ENCODE measurements around the gene SLC2A13.

Gene SLC2A13

GRCh38 chr12:40107098-40107802, 1.4 kb upstream of the SLC2A13 start:
- peak; percentile 69 for DNase-seq (ENCODE audit: low read depth, low spot score)
- peak overlapping the region; percentile 8 for H3K4me3 ChIP-seq (ENCODE audit: low read length)

- H3K4me3 ChIP-seq (ENCODE audit: low read length) = no peak overlapping the region
- DNase-seq (ENCODE audit: low read depth, low spot score) = no peak
Measured at GRCh38 chr12:40106655-40107054, 774 bp upstream of the SLC2A13 start.

DNA sequence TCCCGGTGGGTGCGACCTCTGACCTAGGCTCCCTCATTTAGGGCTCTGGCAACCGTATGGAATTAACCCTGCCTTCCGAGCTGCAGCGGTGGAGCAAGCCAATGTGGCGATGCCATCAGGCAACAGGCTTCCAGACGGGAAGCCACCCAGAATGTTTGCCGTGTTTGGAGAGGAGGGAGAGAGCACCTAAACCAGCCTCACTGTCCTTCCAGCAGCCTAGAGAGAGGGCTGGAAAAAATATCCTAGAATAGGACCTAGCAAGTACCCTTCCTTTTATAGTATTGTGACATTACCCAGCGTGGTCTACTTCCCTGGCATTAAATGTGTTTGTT, 287 bp upstream of the SLC2A13 start:
- H3K4me3 ChIP-seq (ENCODE audit: low read length) = peak overlapping the region; percentile 20; the same call in 1 of the 2 replicates
- no peak for DNase-seq (ENCODE audit: low read depth, low spot score)

DNA sequence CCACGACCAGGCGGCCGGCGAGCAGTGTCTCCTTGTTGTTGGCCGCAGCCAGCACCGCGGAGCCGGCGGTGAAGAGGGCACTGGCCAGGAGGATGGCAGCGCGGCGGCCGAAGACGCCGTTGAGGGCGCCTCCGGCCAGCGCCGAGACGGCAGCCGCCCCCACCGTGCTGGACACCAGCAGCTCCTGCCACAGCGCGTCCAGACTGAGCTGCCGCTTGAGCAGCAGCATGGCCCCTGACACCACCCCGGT, 691 bp downstream of the SLC2A13 start:
- H3K4me3 ChIP-seq (ENCODE audit: low read length) = peak overlapping the region; percentile 56

GRCh38 chr12:40104461-40105264, 1.2 kb downstream of the SLC2A13 start:
- H3K4me3 ChIP-seq (ENCODE audit: low read length) = peak overlapping the region; percentile 56
- no peak for DNase-seq (ENCODE audit: low read depth, low spot score)

More for the DNA sequence above, 691 bp downstream of the SLC2A13 start:
- DNase-seq (ENCODE audit: low read depth, low spot score) = no peak

DNA sequence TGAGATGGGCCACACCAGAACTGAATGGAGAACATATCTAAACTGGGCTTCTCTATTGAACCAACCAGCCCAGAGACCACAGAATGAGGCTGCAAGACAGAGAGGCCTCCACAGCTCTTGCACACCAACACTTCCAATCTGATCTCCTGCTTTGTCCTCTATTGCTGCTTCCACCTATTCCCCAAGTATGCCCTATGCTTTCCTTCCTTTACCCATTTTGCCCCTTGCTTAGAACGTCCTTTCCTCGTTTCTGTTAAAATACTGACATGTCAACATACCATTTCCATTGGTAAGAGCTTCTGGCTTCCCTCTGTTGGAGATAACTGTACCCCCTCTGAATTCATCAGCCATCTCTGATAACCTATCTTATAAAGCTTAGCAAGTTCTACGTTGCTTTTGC, 2.8 kb downstream of the SLC2A13 start:
- H3K4me3 ChIP-seq (ENCODE audit: low read length) = no peak overlapping the region
- DNase-seq (ENCODE audit: low read depth, low spot score) = no peak

DNA sequence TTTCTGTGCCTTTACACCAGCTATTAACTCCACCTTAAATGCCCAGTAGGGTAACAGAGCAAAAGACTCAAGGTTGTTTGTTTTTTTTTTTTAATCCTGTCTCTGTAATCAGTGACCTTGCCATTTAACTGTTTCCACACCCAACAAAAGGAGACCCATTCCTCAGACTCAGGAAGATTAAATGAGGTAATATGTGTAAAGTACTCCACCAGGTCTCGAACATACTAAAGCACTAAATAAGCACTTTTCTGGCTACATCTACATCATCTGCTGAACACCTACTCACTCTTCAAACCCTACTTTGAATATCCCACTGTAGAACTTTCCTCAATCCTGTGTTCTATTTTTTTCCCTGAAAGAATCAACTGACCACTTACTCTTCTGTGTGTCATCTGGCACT, 4.1 kb downstream of the SLC2A13 start:
- H3K4me3 ChIP-seq (ENCODE audit: low read length) = no peak overlapping the region
- no peak for DNase-seq (ENCODE audit: low read depth, low spot score)

DNA sequence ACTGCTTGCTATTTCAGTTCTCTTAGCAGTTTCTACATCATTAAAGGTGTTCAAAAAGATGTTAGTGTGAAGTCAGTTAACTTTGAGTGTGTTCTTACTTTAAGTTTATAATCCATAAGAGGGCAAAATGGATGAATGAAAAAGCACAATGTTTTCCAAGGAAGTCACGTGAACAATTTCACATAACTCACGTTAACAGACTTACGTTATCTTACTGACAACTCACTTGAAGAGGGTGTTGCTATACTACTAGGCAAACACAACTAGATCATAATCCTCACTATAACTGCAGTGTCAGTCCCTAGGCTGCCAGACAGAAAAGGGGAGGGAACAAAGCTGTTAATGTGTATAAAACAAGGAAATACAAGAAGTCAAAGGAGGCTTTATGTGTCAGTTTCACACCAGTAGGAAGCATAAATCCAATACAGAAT, 6.4 kb downstream of the SLC2A13 start:
- H3K4me3 ChIP-seq (ENCODE audit: low read length) = no peak overlapping the region
- no peak for DNase-seq (ENCODE audit: low read depth, low spot score)

GRCh38 chr12:40098406-40099145, 7.3 kb downstream of the SLC2A13 start:
- no peak overlapping the region for H3K4me3 ChIP-seq (ENCODE audit: low read length)
- DNase-seq (ENCODE audit: low read depth, low spot score) = no peak

DNA sequence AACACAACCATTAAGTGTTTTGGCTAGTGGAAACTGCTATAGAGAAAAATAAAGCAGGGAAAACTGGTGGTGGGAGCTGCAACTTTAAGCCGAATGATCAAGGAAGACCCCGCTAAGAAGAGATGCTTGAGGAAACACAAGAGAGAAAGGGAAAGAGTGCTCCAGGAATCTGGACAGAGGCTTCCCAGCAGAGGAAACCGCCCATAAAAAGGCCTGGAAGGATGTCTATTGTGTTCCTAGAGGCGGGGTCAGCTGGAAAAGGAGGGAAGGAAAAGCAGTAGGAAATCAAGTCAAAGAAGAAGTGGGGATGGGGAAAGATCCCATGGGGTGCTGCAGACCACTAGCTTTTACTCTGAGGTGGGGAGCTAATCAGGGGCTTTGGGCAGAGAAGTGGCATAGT, 12.4 kb downstream of the SLC2A13 start:
- no peak for DNase-seq (ENCODE audit: low read depth, low spot score)
- no peak overlapping the region for H3K4me3 ChIP-seq (ENCODE audit: low read length)

DNA sequence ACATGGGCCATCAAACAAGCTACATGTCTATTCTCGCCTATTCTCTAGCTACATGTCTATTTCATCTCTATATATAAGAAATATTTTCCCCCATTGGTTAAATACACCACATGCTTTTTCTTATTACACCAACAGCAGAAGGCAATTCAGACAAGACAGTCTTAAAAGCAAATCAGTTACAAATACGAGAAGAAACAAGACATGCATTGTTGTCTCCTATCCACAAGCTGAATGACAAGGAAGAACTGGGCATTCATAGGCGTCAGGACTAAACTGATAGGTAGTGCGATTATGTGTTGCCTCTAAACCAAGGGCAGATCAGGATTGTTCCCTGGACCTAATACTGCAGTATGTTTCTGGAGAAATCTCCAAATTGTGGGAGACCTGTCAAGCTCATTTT, 19.4 kb downstream of the SLC2A13 start:
- no peak for DNase-seq (ENCODE audit: low read depth, low spot score)
- H3K4me3 ChIP-seq (ENCODE audit: low read length) = no peak overlapping the region

- no peak overlapping the region for H3K4me3 ChIP-seq (ENCODE audit: low read length)
- DNase-seq (ENCODE audit: low read depth, low spot score) = no peak
Measured at GRCh38 chr12:40078266-40078665, 27.6 kb downstream of the SLC2A13 start.

- H3K4me3 ChIP-seq (ENCODE audit: low read length) = no peak overlapping the region
- DNase-seq (ENCODE audit: low read depth, low spot score) = no peak
Measured at GRCh38 chr12:40075458-40075857, 30.4 kb downstream of the SLC2A13 start.

DNA sequence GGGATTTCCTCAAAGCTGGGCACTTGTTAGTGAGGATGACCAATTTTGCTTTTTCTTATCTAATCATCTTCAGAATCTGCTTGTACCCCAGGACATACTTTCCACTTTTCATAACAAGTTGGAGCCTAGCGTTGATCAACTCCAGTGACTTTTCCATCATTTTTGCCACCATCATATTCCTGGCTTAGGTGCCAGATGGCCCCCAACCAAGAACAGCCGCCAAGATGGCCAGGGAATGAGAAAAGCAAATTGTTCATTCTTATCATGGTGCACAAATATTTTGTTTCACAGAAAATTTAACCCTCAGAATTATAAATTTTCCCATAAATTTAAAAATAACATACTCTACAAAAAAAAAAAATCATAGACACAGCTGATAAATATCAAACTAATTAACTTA, 37.5 kb downstream of the SLC2A13 start:
- H3K4me3 ChIP-seq (ENCODE audit: low read length) = no peak overlapping the region

GRCh38 chr12:40065636-40066035, 40.2 kb downstream of the SLC2A13 start:
- no peak overlapping the region for H3K4me3 ChIP-seq (ENCODE audit: low read length)
- no peak for DNase-seq (ENCODE audit: low read depth, low spot score)

More for the DNA sequence above, 37.5 kb downstream of the SLC2A13 start:
- DNase-seq (ENCODE audit: low read depth, low spot score) = no peak

GRCh38 chr12:40063414-40063813, 42.5 kb downstream of the SLC2A13 start:
- H3K4me3 ChIP-seq (ENCODE audit: low read length) = no peak overlapping the region
- no peak for DNase-seq (ENCODE audit: low read depth, low spot score)

- no peak for DNase-seq (ENCODE audit: low read depth, low spot score)
Measured at GRCh38 chr12:40058721-40059190, 47.1 kb downstream of the SLC2A13 start.

DNA sequence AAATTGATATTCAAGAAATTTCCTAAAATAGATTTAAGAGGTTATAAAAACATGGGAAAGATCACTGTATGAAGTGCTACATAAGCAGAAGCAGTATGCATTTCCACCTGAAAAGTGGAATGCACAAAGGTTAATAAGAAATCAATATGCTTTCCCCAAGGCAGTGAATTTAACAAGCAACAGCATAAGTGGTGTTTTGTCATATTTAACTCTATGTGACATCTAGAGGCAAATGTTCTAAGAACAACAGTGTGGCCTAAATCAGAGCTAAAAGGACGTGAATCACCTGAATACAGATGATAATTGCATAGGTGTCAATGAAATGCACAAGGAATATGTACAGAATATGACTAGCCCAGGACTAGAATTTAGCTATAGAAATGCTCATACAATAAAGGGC, 49.5 kb downstream of the SLC2A13 start:
- no peak overlapping the region for H3K4me3 ChIP-seq (ENCODE audit: low read length)
- DNase-seq (ENCODE audit: low read depth, low spot score) = no peak

More at GRCh38 chr12:40058721-40059190, 47.1 kb downstream of the SLC2A13 start:
- no peak overlapping the region for H3K4me3 ChIP-seq (ENCODE audit: low read length)

GRCh38 chr12:40055776-40056175, 50.1 kb downstream of the SLC2A13 start:
- H3K4me3 ChIP-seq (ENCODE audit: low read length) = no peak overlapping the region
- DNase-seq (ENCODE audit: low read depth, low spot score) = no peak

DNA sequence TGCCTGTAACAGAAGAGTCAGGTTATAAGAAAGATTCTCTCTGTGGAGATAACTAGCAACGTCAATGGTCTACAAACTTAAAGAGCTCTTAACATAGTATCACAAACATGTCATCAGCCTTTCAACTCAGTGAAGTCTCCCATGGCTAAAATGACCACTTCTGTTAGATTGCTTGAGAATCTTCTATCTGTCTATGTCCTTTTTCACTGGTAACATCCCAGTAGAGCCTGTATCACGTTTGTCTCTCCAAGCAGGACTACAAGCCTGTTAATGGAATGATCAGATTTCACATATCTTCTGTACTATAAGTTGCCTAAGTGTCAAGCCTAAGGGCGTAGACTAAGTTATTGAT, 50.7 kb downstream of the SLC2A13 start:
- DNase-seq (ENCODE audit: low read depth, low spot score) = no peak
- no peak overlapping the region for H3K4me3 ChIP-seq (ENCODE audit: low read length)

Data from Jurkat, Clone E6-1 (cell line).